Stimulated activated CD8-positive, alpha-beta memory T cell treated with anti-CD3 and anti-CD28 coated beads, Interleukin-2, amount 100 ng/mL, for 48 hours (primary cell): ENCODE data around the gene ABHD8.

Experiments used
- DNase-seq, 2 donors: peaks; one replicate each; pipeline ENCODE4 v3.0.0-alpha.2; 2020; ENCODE audit warnings: low read depth in 2 of 2

Gene ABHD8

GRCh38 chr19:17333611-17334413 is 30.6 kb upstream of the ABHD8 start:
- DNase-seq: peak; percentile 68 to 70

GRCh38 chr19:17332677-17333581 is 29.7 kb upstream of the ABHD8 start:
- DNase-seq: no peak

- DNase-seq: no peak
Measured at GRCh38 chr19:17332360-17332676, 29.1 kb upstream of the ABHD8 start.

GRCh38 chr19:17331045-17331558 is 27.9 kb upstream of the ABHD8 start:
- no peak for DNase-seq

GRCh38 chr19:17330262-17331044 is 27.2 kb upstream of the ABHD8 start:
- no peak for DNase-seq

- DNase-seq: no peak
Measured at GRCh38 chr19:17329366-17330261, 26.4 kb upstream of the ABHD8 start.

- no peak for DNase-seq
Measured at GRCh38 chr19:17328517-17329365, 25.5 kb upstream of the ABHD8 start.

GRCh38 chr19:17327654-17328516 is 24.7 kb upstream of the ABHD8 start:
- DNase-seq: no peak

- DNase-seq: no peak
Measured at GRCh38 chr19:17327068-17327653, 23.9 kb upstream of the ABHD8 start.

GRCh38 chr19:17326595-17326966 is 23.4 kb upstream of the ABHD8 start:
- DNase-seq: no peak

GRCh38 chr19:17325881-17326594 is 22.8 kb upstream of the ABHD8 start:
- no peak for DNase-seq

GRCh38 chr19:17325133-17325532 is 21.9 kb upstream of the ABHD8 start:
- DNase-seq: no peak

GRCh38 chr19:17324357-17325114 is 21.3 kb upstream of the ABHD8 start:
- DNase-seq: no peak

GRCh38 chr19:17323964-17324332 is 20.7 kb upstream of the ABHD8 start:
- no peak for DNase-seq

GRCh38 chr19:17323300-17323963 is 20.2 kb upstream of the ABHD8 start:
- DNase-seq: no peak

GRCh38 chr19:17322854-17323253 is 19.6 kb upstream of the ABHD8 start:
- DNase-seq: no peak
